AG04449 (cell line): ENCODE results near the gene GPA33.

Experiments used
- CTCF ChIA-PET: fragments of 350-600 bp; formaldehyde crosslinking; extraction: SDS; loops from one replicate; lab custom pipeline; 2021; ENCODE audit warnings: antibody characterized with exemption; lab: Yijun Ruan, JAX
- POLR2A ChIA-PET: fragments of 400-600, 350-600 bp; formaldehyde crosslinking; extraction: SDS; loops from one replicate; lab custom pipeline; 2020; ENCODE audit warnings: antibody characterized with exemption, inconsistent platforms; lab: Yijun Ruan, JAX
- DNase-seq: peaks from one replicate; pipeline ENCODE4 v3.0.0-alpha.2; 2010; ENCODE audit warnings: low read depth, low spot score
- H3K4me3 ChIP-seq: 2 replicates; pipeline ENCODE4 v1.5.1; 2011; ENCODE audit warnings: low read depth, mild to moderate bottlenecking, control low read depth, low read length
- CTCF ChIP-seq: IDR thresholded peaks from one replicate; pipeline ENCODE4 v1.5.1; 2011; ENCODE audit warnings: mild to moderate bottlenecking, moderate library complexity, low read length, control low read depth, inconsistent platforms; ENCODE audit not compliant: insufficient read depth; ENCODE audit errors: missing control alignments

Gene GPA33

GRCh38 chr1:167135281-167135840 lies 45.2 kb upstream of the GPA33 start:
- DNase-seq = no peak
- H3K4me3 ChIP-seq = no peak overlapping the region
- ChIA-PET CTCF (interaction anchor here (0.8 kb wide), 1 partner anchor 406 kb away, joined by 3 read pairs; no protein-coding TSS in a partner anchor), POLR2A (no interaction called here)
- no peak for TF ChIP-seq CTCF

GRCh38 chr1:167132301-167133010 lies 42.3 kb upstream of the GPA33 start:
- H3K4me3 ChIP-seq = no peak overlapping the region
- TF ChIP-seq CTCF = no peak
- ChIA-PET POLR2A (no interaction called here), CTCF (no interaction called here)
- no peak for DNase-seq

GRCh38 chr1:167130829-167131510 lies 40.8 kb upstream of the GPA33 start:
- ChIA-PET POLR2A (no interaction called here), CTCF (interaction anchor here (1.6 kb wide), 1 partner anchor 64 kb away, joined by 4 read pairs; no protein-coding TSS in a partner anchor)

GRCh38 chr1:167128261-167129227 lies 38.4 kb upstream of the GPA33 start:
- no peak for TF ChIP-seq CTCF
- H3K4me3 ChIP-seq = no peak overlapping the region
- no peak for DNase-seq
- ChIA-PET CTCF (interaction anchor here (1.4 kb wide), 1 partner anchor 314 kb away, joined by 4 read pairs; no protein-coding TSS in a partner anchor), POLR2A (no interaction called here)

More at GRCh38 chr1:167130829-167131510, 40.8 kb upstream of the GPA33 start:
- TF ChIP-seq CTCF = no peak
- DNase-seq = no peak
- H3K4me3 ChIP-seq = no peak overlapping the region

- no peak for DNase-seq
- ChIA-PET POLR2A (no interaction called here), CTCF (no interaction called here)
- TF ChIP-seq CTCF = no peak
- H3K4me3 ChIP-seq = no peak overlapping the region
These were observed 37.5 kb upstream of the GPA33 start for GRCh38 chr1:167127661-167128060.
